Progenitor cell of endocrine pancreas (in vitro differentiated cells): ENCODE results near the gene FOXD1. TPM values are rescaled to one million over a fixed set of nuclear protein-coding genes. Genes with fewer than 3 reads are reported as not detected.

ENCODE experiments used
- DNase-seq: peaks from one replicate; pipeline ENCODE4 v3.0.0; 2021; ENCODE audit warnings: low spot score; ENCODE audit not compliant: unreplicated experiment
- H3K27ac Mint-ChIP-seq: 2 replicates; pipeline ENCODE4 v1.8.0; 2021; ENCODE audit warnings: mild to moderate bottlenecking, moderate library complexity, mixed read lengths
- H3K27me3 Mint-ChIP-seq: 2 replicates; pipeline ENCODE4 v1.8.0; 2021; ENCODE audit warnings: mixed read lengths
- H3K36me3 Mint-ChIP-seq: 2 replicates; pipeline ENCODE4 v1.8.0; 2022; ENCODE audit warnings: mixed read lengths; ENCODE audit not compliant: insufficient read depth
- H3K4me1 Mint-ChIP-seq: 2 replicates; pipeline ENCODE4 v1.8.0; 2021; ENCODE audit warnings: low read depth, mixed read lengths
- H3K4me3 Mint-ChIP-seq: 2 replicates; pipeline ENCODE4 v1.8.0; 2021; ENCODE audit warnings: low read depth, mild to moderate bottlenecking, moderate library complexity, mixed read lengths
- H3K9me3 Mint-ChIP-seq: 2 replicates; pipeline ENCODE4 v1.8.0; 2021; ENCODE audit warnings: low read depth, mixed read lengths
- CTCF ChIP-seq: fragments of 200-600 bp; sonication (generic); IDR thresholded peaks from one replicate; pipeline ENCODE4 v1.5.0; 2021; ENCODE audit warnings: antibody characterized with exemption, mild to moderate bottlenecking; ENCODE audit not compliant: unreplicated experiment
- total RNA-seq: library from RNA; stranded (reverse); gene quantifications from 2 replicates; pipeline ENCODE4 v1.2.1, GENCODE V29; 2021

The FOXD1 gene
- total RNA-seq, 1 donor from 2014 or later = 0.19 TPM

GRCh38 chr5:73442996-73443627, 5.5 kb downstream of the FOXD1 start:
- Mint-ChIP-seq H3K9me3 (no peaks in the 10 kb centered on the region), H3K27ac (no peak overlapping the region), H3K4me1 (peaks cover 2% of the 10 kb centered on the region), H3K27me3 (peaks cover 87% of the 10 kb centered on the region), H3K36me3 (no peaks in the 10 kb centered on the region), H3K4me3 (no peak overlapping the region)
- DNase-seq = no peak
- TF ChIP-seq CTCF = no peak

- no peak overlapping the region for H3K4me3 Mint-ChIP-seq
- H3K36me3 Mint-ChIP-seq = no peaks in the 10 kb centered on the region
- no peak for TF ChIP-seq CTCF
Observed at GRCh38 chr5:73442231-73442811, 6.3 kb downstream of the FOXD1 start.

GRCh38 chr5:73441378-73441777, 7.2 kb downstream of the FOXD1 start:
- Mint-ChIP-seq H3K27me3 (peaks cover 86% of the 10 kb centered on the region), H3K4me3 (no peak overlapping the region), H3K27ac (no peak overlapping the region), H3K4me1 (peaks cover 7% of the 10 kb centered on the region), H3K36me3 (no peaks in the 10 kb centered on the region), H3K9me3 (no peaks in the 10 kb centered on the region)
- TF ChIP-seq CTCF = no peak
- no peak for DNase-seq

More at GRCh38 chr5:73442231-73442811, 6.3 kb downstream of the FOXD1 start:
- Mint-ChIP-seq H3K27me3 (peaks cover 88% of the 10 kb centered on the region), H3K27ac (no peak overlapping the region), H3K9me3 (no peaks in the 10 kb centered on the region), H3K4me1 (peaks cover 7% of the 10 kb centered on the region)
- no peak for DNase-seq

GRCh38 chr5:73440262-73440661, 8.3 kb downstream of the FOXD1 start:
- Mint-ChIP-seq H3K4me3 (no peak overlapping the region), H3K9me3 (no peaks in the 10 kb centered on the region), H3K27ac (no peak overlapping the region), H3K27me3 (peaks cover 89% of the 10 kb centered on the region), H3K36me3 (no peaks in the 10 kb centered on the region), H3K4me1 (peaks cover 8% of the 10 kb centered on the region)
- DNase-seq = no peak
- TF ChIP-seq CTCF = no peak

GRCh38 chr5:73438645-73439470, 9.7 kb downstream of the FOXD1 start:
- no peak overlapping the region for H3K4me3 Mint-ChIP-seq

More at GRCh38 chr5:73438645-73439470, 9.7 kb downstream of the FOXD1 start:
- TF ChIP-seq CTCF = no peak
- peaks cover 7% of the 10 kb centered on the region for H3K4me1 Mint-ChIP-seq
- no peaks in the 10 kb centered on the region for H3K36me3 Mint-ChIP-seq
- H3K27me3 Mint-ChIP-seq = peaks cover 88% of the 10 kb centered on the region
- no peaks in the 10 kb centered on the region for H3K9me3 Mint-ChIP-seq
- no peak for DNase-seq
- H3K27ac Mint-ChIP-seq = no peak overlapping the region
